ENCODE measurements around the gene SP7.

The SP7 gene

DNA sequence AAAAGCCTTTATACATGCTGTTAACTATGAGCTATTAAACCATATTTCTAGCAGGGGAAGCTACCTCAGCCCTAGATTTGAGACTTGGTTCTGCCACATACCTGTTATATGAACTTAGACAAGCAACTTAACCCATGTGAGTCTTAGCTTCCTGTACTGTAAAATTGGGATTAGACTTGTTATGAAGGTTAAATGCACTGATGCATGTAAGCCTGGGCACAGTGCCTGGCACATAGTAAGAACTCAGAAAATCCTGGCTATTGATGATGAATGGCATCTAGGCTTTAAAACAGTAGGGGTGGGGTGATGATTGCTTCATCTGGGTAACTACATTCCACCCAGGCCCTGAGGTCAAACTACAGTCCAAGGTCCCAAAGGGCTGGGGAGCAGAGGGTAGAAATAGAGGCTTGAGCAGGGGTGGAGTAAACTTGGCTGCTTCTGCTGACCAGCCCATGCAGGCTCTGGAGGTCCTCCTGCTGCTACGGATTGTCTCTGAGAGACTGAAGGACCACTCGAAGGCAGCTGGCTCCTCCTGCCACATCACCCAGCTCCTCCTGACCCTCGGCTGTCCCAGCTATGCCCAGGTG, 56.8 kb downstream of the SP7 start:
- no peak for DNase-seq (ENCODE audit: low read depth in 1 of 2, low spot score in 1 of 2)

DNA sequence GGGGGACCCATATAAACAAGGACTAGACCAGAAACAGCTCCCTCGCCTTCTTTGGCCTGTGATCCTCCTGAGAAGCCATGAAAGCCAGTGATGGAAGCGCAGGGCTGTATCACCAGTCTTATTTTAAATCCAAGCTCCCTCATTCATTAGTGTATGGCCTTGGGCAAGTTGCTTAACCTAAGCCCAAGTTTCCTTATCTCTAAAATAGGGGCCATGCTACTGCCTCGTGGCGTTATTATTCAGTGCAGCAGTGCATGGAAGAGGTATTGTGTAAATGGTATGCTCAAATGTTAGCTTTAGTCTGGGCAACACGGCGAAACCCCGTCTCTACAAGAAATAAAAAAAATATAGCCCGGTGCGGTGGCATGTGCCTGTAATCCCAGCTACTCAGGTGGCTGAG, 58.2 kb downstream of the SP7 start:
- no peak for DNase-seq (ENCODE audit: low read depth in 1 of 2, low spot score in 1 of 2)
